Myocyte (in vitro differentiated cells): ENCODE data around the gene CCDC138. TPM values are rescaled to one million over a fixed set of nuclear protein-coding genes. Genes with fewer than 3 reads are reported as not detected.
A peak's percentile ranks its signal among the peaks of the same experiment; 100 is the strongest.
"Not testable (repeated sequence)": the region's sequence is repeated elsewhere in the genome, so short reads cannot be mapped to it uniquely, and the experiment has no call there.

ENCODE experiments used
- DNase-seq: peaks from one replicate; pipeline ENCODE4 v3.0.0-alpha.2; 2012; ENCODE audit warnings: low read depth
- polyA plus RNA-seq: library from polyadenylated mRNA; unstranded; fragments of >200 nt; gene quantifications from one replicate; pipeline ENCODE4 v1.2.1, GENCODE V29; 2012; ENCODE audit warnings: missing spikeins
- total RNA-seq: library from RNA; depleted of rRNA; stranded (reverse); fragments of >200 nt; gene quantifications from 2 replicates; pipeline ENCODE4 v1.2.3, GENCODE V29; 2014

CCDC138 gene, protein sequence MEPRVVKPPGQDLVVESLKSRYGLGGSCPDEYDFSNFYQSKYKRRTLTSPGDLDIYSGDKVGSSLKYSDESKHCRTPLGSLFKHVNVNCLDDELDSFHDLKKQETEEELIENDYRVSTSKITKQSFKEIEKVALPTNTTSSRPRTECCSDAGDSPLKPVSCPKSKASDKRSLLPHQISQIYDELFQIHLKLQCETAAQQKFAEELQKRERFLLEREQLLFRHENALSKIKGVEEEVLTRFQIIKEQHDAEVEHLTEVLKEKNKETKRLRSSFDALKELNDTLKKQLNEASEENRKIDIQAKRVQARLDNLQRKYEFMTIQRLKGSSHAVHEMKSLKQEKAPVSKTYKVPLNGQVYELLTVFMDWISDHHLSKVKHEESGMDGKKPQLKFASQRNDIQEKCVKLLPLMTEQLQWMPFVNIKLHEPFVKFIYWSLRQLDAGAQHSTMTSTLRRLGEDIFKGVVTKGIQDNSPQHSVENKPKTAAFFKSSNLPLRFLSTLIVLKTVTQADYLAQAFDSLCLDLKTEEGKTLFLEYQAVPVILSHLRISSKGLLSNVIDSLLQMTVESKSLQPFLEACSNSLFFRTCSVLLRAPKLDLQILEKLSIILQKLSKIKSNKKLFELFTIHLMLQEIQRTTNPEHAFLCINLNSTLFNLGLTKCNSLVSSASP
- 3.4 and 3.7 TPM in 2 replicates for total RNA-seq
- 1.3 TPM for polyA plus RNA-seq

DNA sequence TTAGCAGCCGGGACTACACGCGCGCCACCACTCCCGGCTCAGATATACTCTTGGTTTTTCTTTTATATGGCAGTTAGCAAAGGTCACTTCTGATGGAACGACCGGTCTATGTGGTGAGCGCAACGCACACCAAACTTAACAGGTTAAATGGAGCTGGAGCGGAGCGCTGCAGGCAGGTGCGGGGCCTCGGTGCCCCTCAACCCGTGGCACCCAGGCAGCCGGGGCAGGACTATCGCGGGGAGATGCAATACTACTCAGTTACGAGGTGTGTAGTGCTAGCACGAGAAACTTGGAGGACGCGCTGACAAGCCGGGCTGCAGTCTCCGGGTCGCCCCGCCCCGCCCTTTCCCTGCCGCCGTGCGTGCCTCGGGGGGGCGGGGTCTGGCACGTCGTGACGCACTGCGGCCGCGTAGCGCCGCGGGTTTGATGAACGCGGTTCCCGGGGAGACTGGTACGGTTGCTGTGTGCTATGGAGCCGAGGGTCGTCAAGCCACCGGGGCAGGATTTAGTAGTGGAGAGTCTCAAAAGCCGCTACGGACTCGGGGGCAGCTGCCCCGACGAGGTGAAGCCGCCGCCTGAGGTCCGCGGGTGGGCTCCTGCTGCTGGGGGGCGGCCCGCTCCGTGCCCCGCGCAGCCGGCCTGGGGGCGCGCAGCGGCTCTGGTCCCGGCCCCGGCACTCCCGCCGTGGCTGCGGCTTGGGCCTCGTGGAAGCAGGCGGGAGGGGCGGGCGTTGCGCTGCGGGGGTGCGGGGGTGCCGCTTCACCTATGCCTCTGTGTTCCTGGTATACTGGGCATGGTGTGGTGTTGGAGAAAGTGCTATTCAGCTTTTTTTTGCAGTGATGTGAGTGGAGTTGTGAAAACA, at the start of gene CCDC138:
Gene CCDC138 (plus strand): TSS at position 418 of the 862 bp plus-strand sequence. CDS start 52 bp downstream, at position 470.
- DNase-seq = peak; percentile 90

- not testable (repeated sequence) for DNase-seq
Measured at GRCh38 chr2:108757973-108758372, 28.6 kb upstream of the CCDC138 start.

DNA sequence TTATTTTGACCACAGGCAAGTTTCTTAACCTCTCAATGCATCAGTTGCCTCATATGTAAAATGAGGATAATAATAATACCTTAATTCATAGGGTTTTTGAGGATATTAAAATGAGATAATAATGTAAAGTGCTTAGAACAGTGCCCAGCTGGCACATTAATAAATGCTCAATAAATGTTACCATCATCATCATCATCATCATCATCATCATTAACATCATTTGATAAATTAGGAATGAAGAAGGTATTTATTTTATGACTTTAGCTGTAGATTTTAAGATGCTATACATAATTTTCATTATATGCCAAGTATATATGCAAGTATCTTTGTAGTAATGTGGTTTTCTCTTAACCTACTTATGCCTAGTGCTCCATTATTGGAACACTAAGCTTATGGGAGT, 24.0 kb upstream of the CCDC138 start:
- not testable (repeated sequence) for DNase-seq

DNA sequence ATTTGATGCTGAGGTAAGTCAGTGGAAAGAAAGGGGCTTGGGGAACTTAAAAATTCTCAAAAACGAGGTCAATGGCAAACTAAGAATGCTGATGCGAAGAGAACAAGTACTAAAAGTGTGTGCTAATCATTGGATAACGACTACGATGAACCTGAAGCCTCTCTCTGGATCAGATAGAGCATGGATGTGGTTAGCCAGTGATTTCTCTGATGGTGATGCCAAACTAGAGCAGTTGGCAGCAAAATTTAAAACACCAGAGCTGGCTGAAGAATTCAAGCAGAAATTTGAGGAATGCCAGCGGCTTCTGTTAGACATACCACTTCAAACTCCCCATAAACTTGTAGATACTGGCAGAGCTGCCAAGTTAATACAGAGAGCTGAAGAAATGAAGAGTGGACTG, 19.9 kb upstream of the CCDC138 start:
- not testable (repeated sequence) for DNase-seq

- not testable (repeated sequence) for DNase-seq
Measured at GRCh38 chr2:108767859-108768258, 18.7 kb upstream of the CCDC138 start.

DNA sequence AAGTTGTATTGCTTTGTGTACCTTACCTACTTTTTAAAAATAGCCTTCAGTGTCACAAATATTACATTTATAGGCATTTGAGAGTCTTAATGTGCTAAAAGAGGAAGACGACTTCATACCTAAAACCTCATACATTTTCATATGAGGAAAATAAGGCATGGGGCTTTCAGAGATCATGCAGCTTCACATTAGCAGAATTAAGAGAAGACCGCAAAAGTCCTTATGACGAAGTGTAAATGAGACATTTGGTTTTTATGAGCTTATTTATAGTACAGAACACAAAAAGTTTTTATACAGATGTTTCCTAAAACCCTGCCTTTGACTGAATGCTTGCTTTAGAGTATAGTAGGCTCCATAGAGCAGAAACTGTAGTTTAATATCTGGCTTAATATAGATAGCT, 10.1 kb upstream of the CCDC138 start:
- no peak for DNase-seq

DNA sequence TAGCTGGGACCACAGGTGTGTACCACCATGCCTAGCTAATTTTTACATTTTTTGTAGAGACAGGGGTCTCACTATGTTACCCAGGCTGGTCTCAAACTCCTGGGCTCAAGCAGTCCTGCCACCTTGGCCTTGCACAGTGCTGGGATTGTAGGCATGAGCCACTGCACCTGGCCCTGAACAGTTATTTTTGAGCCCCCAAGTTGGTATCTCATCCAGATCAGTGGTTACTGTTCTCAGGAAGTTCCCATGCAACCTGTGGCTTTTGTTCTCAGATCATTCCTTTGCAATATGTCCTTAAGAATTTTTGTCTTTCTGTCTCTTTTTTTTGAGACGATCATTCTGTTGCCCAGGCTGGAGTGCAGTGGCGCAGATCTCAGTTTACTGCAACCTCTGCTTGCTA, 7.7 kb upstream of the CCDC138 start:
- no peak for DNase-seq

DNA sequence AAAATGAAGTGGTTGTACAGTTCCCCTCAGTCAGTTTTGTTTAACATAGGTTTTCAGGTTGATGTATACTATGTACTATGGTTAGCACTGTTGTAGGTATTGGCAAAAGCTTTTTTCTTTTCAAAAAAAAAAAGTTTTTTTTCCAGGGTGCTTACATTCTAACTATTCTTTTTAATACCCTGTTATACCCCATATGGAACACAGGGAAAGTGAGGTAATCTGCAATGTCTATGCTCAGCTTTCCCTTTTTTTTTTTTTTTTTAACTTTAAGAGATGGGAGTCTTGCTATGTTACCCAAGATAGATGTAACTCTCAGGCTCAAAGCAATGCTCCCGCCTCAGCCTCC, 590 bp upstream of the CCDC138 start:
- no peak for DNase-seq

DNA sequence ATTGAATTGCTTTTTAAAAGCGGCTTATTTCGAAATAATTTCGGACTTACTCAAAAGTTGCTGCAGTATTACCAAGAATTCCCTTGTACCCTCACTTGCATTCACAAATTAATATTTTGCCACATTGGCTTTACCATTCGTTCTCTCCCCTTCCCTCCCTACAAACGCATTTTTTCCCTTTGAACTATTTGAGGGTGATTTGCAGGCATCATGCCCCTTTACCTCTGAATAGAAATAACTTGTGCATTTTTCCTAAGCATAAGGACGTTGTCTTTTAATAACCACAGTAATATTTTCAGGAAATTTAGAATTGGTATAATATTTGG, 608 bp downstream of the CCDC138 start:
- DNase-seq = no peak

DNA sequence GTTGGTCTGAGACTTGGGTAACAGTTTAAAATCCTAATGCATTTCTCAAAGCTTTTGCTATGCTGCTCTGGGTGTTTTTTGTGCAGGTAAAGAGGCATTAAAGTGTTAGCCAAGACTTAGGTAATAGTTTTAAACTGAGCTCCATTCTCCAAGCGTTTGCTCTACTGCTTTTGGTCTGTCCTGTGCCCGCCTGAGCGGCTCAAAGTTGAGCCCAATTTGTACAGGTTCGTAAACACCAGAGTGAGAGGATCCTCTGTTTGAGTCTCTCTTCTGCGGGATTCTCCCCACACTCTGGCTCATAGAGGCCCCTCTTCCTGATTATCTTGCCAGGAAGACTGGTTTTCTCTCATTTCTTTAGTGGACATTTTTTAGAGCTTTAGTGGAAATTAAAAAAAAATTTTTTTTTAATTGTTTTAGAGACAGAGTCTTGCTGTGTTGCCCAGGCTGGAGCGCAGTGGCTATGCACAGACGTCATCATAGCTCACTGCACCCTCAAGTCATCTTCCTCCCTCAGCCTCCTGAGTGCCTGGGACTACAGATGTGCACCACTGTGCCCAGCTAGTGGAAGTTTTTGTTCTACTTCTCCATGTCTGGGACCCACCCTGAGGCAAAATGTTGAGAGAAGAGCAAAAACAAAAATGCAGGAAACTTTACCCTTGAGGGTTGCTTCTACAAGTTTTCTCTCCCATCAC, 16.6 kb downstream of the CCDC138 start:
- no peak for DNase-seq

DNA sequence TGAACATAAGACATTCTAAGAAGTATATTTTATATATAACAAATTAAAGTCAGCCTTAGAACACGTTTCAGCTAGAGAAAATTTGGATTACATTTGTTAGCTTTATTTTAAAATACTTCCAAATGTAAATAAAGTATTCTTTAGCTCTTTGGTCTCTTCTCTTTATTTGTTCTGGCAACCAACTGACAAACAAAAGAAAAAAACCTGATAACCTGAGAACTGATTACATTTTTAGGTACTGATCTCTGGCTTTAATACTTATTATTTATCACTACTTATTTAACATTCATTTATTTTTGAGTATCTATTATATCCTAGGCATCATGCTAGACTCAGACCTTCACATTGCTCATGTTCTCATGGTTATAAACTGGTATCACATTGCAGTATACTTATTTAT, 18.5 kb downstream of the CCDC138 start:
- DNase-seq = no peak

GRCh38 chr2:108805782-108806181, 19.2 kb downstream of the CCDC138 start:
- DNase-seq = peak; percentile 3

DNA sequence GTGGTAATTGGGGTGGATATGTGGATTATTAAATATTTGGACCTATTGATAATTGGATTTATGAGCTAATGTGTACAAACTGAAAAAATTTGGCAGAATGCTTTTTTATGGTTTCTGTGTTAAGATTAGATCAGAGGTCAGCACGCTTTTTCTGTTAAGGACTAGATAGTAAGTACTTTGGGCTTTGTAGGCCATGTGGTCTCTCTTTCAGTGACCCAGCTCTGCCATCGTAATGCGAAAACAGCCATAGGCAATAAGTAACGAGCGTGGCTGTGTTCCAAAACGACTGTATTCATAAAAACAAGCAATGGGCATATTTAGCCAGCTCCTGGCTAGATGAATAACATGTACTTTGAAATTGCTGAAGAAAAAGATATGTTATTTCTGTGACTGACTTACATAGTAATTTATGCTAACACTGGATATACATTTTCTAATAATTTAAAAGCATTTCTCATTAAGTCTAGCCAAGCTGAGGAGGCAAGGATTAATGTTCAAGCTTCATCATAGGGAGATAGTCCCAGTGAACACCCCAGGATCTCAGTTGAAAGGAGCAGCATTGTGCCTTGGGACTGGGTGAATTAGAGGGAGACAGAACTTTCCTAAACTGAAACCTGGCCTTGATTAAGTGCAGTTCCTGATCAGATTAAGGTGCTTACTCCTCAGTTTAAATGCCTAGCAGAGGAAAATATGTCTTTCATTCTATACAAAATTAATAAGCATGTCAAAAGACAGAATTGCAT, 20.0 kb downstream of the CCDC138 start:
- no peak for DNase-seq

GRCh38 chr2:108809936-108810335, 23.4 kb downstream of the CCDC138 start:
- no peak for DNase-seq

- no peak for DNase-seq
Measured at GRCh38 chr2:108810993-108811957, 24.7 kb downstream of the CCDC138 start.

DNA sequence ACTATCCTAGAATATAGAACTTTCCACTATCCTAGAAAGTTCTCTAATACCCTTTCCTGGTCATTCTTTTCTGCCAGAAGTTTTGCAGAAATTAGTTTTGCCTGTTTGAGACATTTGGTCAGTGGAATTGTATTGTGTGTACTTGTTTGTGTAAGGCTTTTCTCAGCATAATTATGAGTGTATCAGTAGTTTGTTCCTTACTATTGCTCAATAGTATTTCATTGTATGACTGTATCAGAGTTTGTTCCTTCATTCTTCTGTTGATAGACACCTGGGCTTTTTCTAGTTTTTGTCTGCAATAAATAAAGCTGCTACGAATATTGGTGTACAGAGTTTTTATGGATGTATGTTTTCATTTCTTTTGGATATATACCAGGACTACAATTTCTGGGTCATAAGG, 27.2 kb downstream of the CCDC138 start:
- DNase-seq = no peak

DNA sequence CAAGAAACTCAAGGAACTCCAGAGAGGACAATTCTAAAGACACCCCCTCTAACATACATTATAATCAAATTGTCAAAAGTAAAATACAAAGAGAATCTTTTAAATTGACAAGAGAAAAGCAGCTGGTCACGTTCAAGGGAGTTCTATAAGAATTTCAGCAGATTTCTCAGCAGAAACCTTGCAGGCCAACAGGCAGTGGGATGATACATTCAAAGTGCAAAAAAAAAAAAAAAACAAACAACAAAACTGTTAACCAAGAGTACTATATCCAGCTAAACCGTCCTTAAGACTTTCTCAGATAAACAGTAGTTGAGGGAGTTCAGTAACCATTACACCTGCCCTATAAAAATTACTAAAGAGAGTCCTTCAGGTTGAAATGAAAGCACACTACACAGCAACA, 33.9 kb downstream of the CCDC138 start:
- DNase-seq = no peak

- no peak for DNase-seq
Measured at GRCh38 chr2:108823286-108823685, 36.7 kb downstream of the CCDC138 start.

- DNase-seq = no peak
Measured at GRCh38 chr2:108824316-108825070, 37.9 kb downstream of the CCDC138 start.
